Left ventricle myocardium inferior (tissue), 1 donor: ENCODE results near the gene QSOX2. TPM values are rescaled to one million over a fixed set of nuclear protein-coding genes. Genes with fewer than 3 reads are reported as not detected.
A peak's percentile ranks its signal among the peaks of the same experiment; 100 is the strongest.

Experiments
- DNase-seq: peaks from one replicate; pipeline ENCODE4 v3.0.0-alpha.2; 2020
- H3K27ac ChIP-seq: fragments of 200-600 bp; replicated peaks from 2 replicates; pipeline ENCODE4 v1.8.0; 2021
- H3K27me3 ChIP-seq: fragments of 200-600 bp; 2 replicates; pipeline ENCODE4 v1.8.0; 2021; ENCODE audit warnings: low read depth
- H3K36me3 ChIP-seq: fragments of 200-600 bp; 2 replicates; pipeline ENCODE4 v1.8.0; 2021
- H3K4me1 ChIP-seq: fragments of 200-600 bp; 2 replicates; pipeline ENCODE4 v1.8.0; 2021
- H3K4me3 ChIP-seq: fragments of 200-600 bp; 2 replicates; pipeline ENCODE4 v1.8.0; 2021; ENCODE audit warnings: mild to moderate bottlenecking, moderate library complexity
- H3K9me3 ChIP-seq: fragments of 200-600 bp; replicated peaks from 2 replicates; pipeline ENCODE4 v1.8.0; 2021
- CTCF ChIP-seq: fragments of 200-600 bp; IDR thresholded peaks from 2 replicates; pipeline ENCODE4 v1.8.0; 2021; ENCODE audit warnings: antibody characterized with exemption, mild to moderate bottlenecking, borderline replicate concordance
- intact Hi-C: fragments of 100-400 bp; cut with micrococcal nuclease; formaldehyde crosslinking; loops from one replicate; pipeline ENCODE4 v1.11.0; 2022
- total RNA-seq: library from RNA; stranded (reverse); fragmentation: NEBNext Ultra II Directional; extraction: Animal tissue kit (Norgen Biotek cat#: 25700); gene quantifications from one replicate; pipeline ENCODE4 v1.2.1, GENCODE V29; 2021
- donor health status: DM: no; HTN: yes; CAD: no; lungs with severe emphysema.

QSOX2 gene
- total RNA-seq, 1 donor from 2014 or later: 8.0 TPM

- intact Hi-C loops: no loop called here
- no peak overlapping the region for H3K27ac ChIP-seq
- peaks cover 8% of the 10 kb centered on the region for H3K4me1 ChIP-seq
- H3K4me3 ChIP-seq: no peak overlapping the region
- H3K9me3 ChIP-seq: no peaks in the 10 kb centered on the region
- TF ChIP-seq CTCF: no peak
- no peak for DNase-seq
- H3K36me3 ChIP-seq: no peaks in the 10 kb centered on the region
- H3K27me3 ChIP-seq: peaks cover 89% of the 10 kb centered on the region
Measured at GRCh38 chr9:136284311-136284710, 38.7 kb upstream of the QSOX2 start.

GRCh38 chr9:136283291-136284235 is 38.0 kb upstream of the QSOX2 start:
- intact Hi-C loops: no loop called here
- Histone ChIP-seq H3K4me1 (peaks cover 8% of the 10 kb centered on the region), H3K9me3 (no peaks in the 10 kb centered on the region), H3K27me3 (peaks cover 89% of the 10 kb centered on the region), H3K4me3 (peak overlapping the region; percentile 50), H3K27ac (peak overlapping the region; percentile 54), H3K36me3 (no peaks in the 10 kb centered on the region)
- peak; percentile 79 for DNase-seq
- peak; percentile 87 for TF ChIP-seq CTCF

- intact Hi-C loops: no loop called here
- Histone ChIP-seq H3K27me3 (peaks cover 89% of the 10 kb centered on the region), H3K27ac (no peak overlapping the region), H3K36me3 (no peaks in the 10 kb centered on the region), H3K9me3 (no peaks in the 10 kb centered on the region), H3K4me1 (peaks cover 8% of the 10 kb centered on the region), H3K4me3 (no peak overlapping the region)
- DNase-seq: no peak
- TF ChIP-seq CTCF: no peak
Measured at GRCh38 chr9:136282272-136282861, 36.8 kb upstream of the QSOX2 start.

- Histone ChIP-seq H3K36me3 (no peaks in the 10 kb centered on the region), H3K9me3 (no peaks in the 10 kb centered on the region), H3K27me3 (peaks cover 87% of the 10 kb centered on the region), H3K4me1 (peaks cover 8% of the 10 kb centered on the region), H3K4me3 (no peak overlapping the region), H3K27ac (no peak overlapping the region)
- DNase-seq: no peak
- no peak for TF ChIP-seq CTCF
- intact Hi-C loops: no loop called here
Measured at GRCh38 chr9:136281421-136282271, 36.0 kb upstream of the QSOX2 start.
